Activated T-helper 2 cell treated with anti-CD3 and anti-CD28 coated beads, Interferon-gamma antibody, Interleukin-2, Interleukin-4, amounts not matched to agents 10 μg/mL and 5 μg/mL and 100 μg/mL, durations not matched to agents 14 hours and 24 hours and 36 hours (primary cell): ENCODE results near the gene CSGALNACT2. TPM values are rescaled to one million over a fixed set of nuclear protein-coding genes. Genes with fewer than 3 reads are reported as not detected.

Source experiments
- DNase-seq: peaks from one replicate; pipeline ENCODE4 v3.0.0; 2021; ENCODE audit warnings: low spot score
- H3K27ac Mint-ChIP-seq: one replicate; pipeline ENCODE4 v1.8.0; 2021; ENCODE audit warnings: mixed read lengths
- H3K27me3 Mint-ChIP-seq: one replicate; pipeline ENCODE4 v1.8.0; 2021; ENCODE audit warnings: low read depth, mixed read lengths
- H3K36me3 Mint-ChIP-seq: one replicate; pipeline ENCODE4 v1.8.0; 2021; ENCODE audit warnings: low read depth, mixed read lengths
- H3K4me1 Mint-ChIP-seq: one replicate; pipeline ENCODE4 v1.8.0; 2021; ENCODE audit warnings: low read depth, mixed read lengths
- H3K4me3 Mint-ChIP-seq: one replicate; pipeline ENCODE4 v1.8.0; 2021; ENCODE audit warnings: low read depth, mild to moderate bottlenecking, moderate library complexity, mixed read lengths
- H3K9me3 Mint-ChIP-seq: one replicate; pipeline ENCODE4 v1.8.0; 2021; ENCODE audit warnings: mixed read lengths
- intact Hi-C: fragments of 100-400 bp; cut with micrococcal nuclease; formaldehyde crosslinking; loops from one replicate; pipeline ENCODE4 v1.15.1; 2023
- total RNA-seq: library from RNA; stranded (reverse); gene quantifications from 2 replicates; pipeline ENCODE4 v1.2.3, GENCODE V29; 2022

The CSGALNACT2 gene
- total RNA-seq, 1 donor from 2014 or later = 25.2 TPM

GRCh38 chr10:43122096-43122495, 16.1 kb upstream of the CSGALNACT2 start:
- peak overlapping the region; percentile 88 for H3K27ac Mint-ChIP-seq

GRCh38 chr10:43122826-43123225, 15.4 kb upstream of the CSGALNACT2 start:
- intact Hi-C loops = loop anchor here (5.0 to 10.0 kb wide), 4 partner anchors 284 to 571 kb away; partner anchors contain the start of genes BMS1 and HNRNPF
- DNase-seq = no peak
- Mint-ChIP-seq H3K27ac (no peak overlapping the region), H3K4me1 (peaks cover 48% of the 10 kb centered on the region), H3K36me3 (no peaks in the 10 kb centered on the region), H3K27me3 (no peaks in the 10 kb centered on the region), H3K9me3 (no peaks in the 10 kb centered on the region), H3K4me3 (no peak overlapping the region)

More at GRCh38 chr10:43122096-43122495, 16.1 kb upstream of the CSGALNACT2 start:
- intact Hi-C loops = loop anchor here (5.0 to 10.0 kb wide), 4 partner anchors 285 to 570 kb away; partner anchors contain the start of genes BMS1 and HNRNPF
- no peak for DNase-seq
- Mint-ChIP-seq H3K36me3 (no peaks in the 10 kb centered on the region), H3K4me3 (no peak overlapping the region), H3K9me3 (no peaks in the 10 kb centered on the region), H3K27me3 (no peaks in the 10 kb centered on the region), H3K4me1 (peaks cover 40% of the 10 kb centered on the region)

- H3K9me3 Mint-ChIP-seq = no peaks in the 10 kb centered on the region
- H3K27me3 Mint-ChIP-seq = no peaks in the 10 kb centered on the region
- DNase-seq = no peak
- H3K27ac Mint-ChIP-seq = no peak overlapping the region
- H3K36me3 Mint-ChIP-seq = no peaks in the 10 kb centered on the region
- no peak overlapping the region for H3K4me3 Mint-ChIP-seq
- intact Hi-C loops = loop anchor here (5.0 to 10.0 kb wide), 4 partner anchors 284 to 571 kb away; partner anchors contain the start of genes BMS1 and HNRNPF
- peaks cover 55% of the 10 kb centered on the region for H3K4me1 Mint-ChIP-seq
These were observed 14.7 kb upstream of the CSGALNACT2 start for GRCh38 chr10:43123361-43124093.

- DNase-seq = no peak
- Mint-ChIP-seq H3K27me3 (no peaks in the 10 kb centered on the region), H3K4me1 (peaks cover 57% of the 10 kb centered on the region), H3K9me3 (no peaks in the 10 kb centered on the region), H3K27ac (no peak overlapping the region), H3K4me3 (no peak overlapping the region), H3K36me3 (no peaks in the 10 kb centered on the region)
- intact Hi-C loops = loop anchor here (5.0 to 10.0 kb wide), 4 partner anchors 283 to 572 kb away; partner anchors contain the start of genes BMS1 and HNRNPF
These were observed 14.1 kb upstream of the CSGALNACT2 start for GRCh38 chr10:43124094-43124521.

DNA sequence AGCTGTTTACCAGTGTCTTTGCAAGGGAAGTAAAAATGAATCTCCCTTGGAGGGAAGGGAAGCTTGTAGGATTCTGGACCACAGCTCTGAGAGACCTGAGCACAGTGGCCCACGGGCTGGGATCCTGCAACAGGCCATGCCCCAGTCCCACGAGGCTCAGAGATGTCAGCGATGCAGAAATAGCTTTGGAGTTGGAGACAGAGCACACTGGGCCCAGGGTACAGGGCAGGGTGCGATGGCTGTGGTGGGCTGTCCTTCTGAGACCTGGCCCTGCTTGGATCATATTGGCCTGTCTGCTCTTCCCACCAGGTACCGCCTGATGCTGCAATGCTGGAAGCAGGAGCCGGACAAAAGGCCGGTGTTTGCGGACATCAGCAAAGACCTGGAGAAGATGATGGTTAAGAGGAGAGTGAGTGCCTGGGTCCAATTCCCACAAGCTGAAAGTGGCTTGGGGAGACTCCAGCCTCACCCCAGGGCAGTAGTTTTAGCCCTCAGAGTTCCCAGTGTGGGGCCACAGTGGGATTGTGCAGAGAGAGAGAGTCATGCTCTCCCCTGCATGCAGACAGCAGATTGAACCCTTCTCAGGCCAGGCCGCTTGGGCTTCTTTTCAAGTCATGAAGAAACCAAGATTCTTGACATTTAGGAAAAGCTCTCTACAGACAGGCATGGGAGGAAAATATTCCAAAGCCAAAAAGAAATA, 13.5 kb upstream of the CSGALNACT2 start:
- Mint-ChIP-seq H3K36me3 (no peaks in the 10 kb centered on the region), H3K27me3 (no peaks in the 10 kb centered on the region), H3K9me3 (no peaks in the 10 kb centered on the region), H3K4me1 (peaks cover 63% of the 10 kb centered on the region), H3K27ac (no peak overlapping the region), H3K4me3 (no peak overlapping the region)
- no peak for DNase-seq
- intact Hi-C loops = loop anchor here (5.0 to 10.0 kb wide), 5 partner anchors 38 to 572 kb away; partner anchors contain the start of genes BMS1 and HNRNPF

GRCh38 chr10:43125274-43125845, 12.9 kb upstream of the CSGALNACT2 start:
- Mint-ChIP-seq H3K9me3 (no peaks in the 10 kb centered on the region), H3K27me3 (no peaks in the 10 kb centered on the region), H3K4me3 (no peak overlapping the region), H3K36me3 (no peaks in the 10 kb centered on the region), H3K4me1 (peaks cover 60% of the 10 kb centered on the region), H3K27ac (no peak overlapping the region)
- intact Hi-C loops = loop anchor here (5.0 to 10.0 kb wide), 2 partner anchors 37 to 469 kb away; no protein-coding TSS in a partner anchor
- DNase-seq = no peak

GRCh38 chr10:43125881-43126731, 12.1 kb upstream of the CSGALNACT2 start:
- DNase-seq = no peak
- H3K27ac Mint-ChIP-seq = no peak overlapping the region
- H3K4me1 Mint-ChIP-seq = peaks cover 54% of the 10 kb centered on the region
- no peaks in the 10 kb centered on the region for H3K9me3 Mint-ChIP-seq
- no peaks in the 10 kb centered on the region for H3K36me3 Mint-ChIP-seq
- no peak overlapping the region for H3K4me3 Mint-ChIP-seq
- intact Hi-C loops = loop anchor here (5.0 to 10.0 kb wide), 2 partner anchors 36 to 469 kb away; no protein-coding TSS in a partner anchor
- no peaks in the 10 kb centered on the region for H3K27me3 Mint-ChIP-seq

- H3K36me3 Mint-ChIP-seq = no peaks in the 10 kb centered on the region
- H3K27ac Mint-ChIP-seq = no peak overlapping the region
- no peak overlapping the region for H3K4me3 Mint-ChIP-seq
- H3K9me3 Mint-ChIP-seq = no peaks in the 10 kb centered on the region
- intact Hi-C loops = loop anchor here (5.0 to 10.0 kb wide), 2 partner anchors 35 to 468 kb away; no protein-coding TSS in a partner anchor
- peaks cover 51% of the 10 kb centered on the region for H3K4me1 Mint-ChIP-seq
- DNase-seq = no peak
- H3K27me3 Mint-ChIP-seq = no peaks in the 10 kb centered on the region
These were observed 11.4 kb upstream of the CSGALNACT2 start for GRCh38 chr10:43126759-43127424.

DNA sequence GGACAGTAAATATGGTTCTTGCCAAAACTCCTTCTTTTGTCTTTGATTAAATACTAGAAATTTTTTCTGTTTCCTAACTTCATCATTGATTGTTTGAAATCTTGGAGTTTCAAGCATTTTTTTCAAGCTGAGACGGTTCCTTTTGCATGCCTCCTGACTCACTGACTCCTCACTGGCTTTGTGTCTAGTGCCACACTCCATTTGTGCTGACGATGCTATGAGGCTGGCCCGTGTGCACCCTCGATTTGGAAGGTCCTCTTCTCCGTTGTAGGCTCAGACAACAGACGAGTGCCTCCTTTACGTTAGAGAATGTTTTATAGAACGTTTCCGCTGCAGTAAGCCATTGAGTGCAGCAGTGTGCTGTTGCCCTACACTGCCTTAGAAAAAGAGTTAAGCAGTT, 10.8 kb upstream of the CSGALNACT2 start:
- DNase-seq = no peak
- Mint-ChIP-seq H3K27ac (peak overlapping the region; percentile 6), H3K9me3 (no peaks in the 10 kb centered on the region), H3K4me3 (no peak overlapping the region), H3K36me3 (no peaks in the 10 kb centered on the region), H3K4me1 (peaks cover 46% of the 10 kb centered on the region), H3K27me3 (no peaks in the 10 kb centered on the region)
- intact Hi-C loops = loop anchor here (5.0 to 10.0 kb wide), 2 partner anchors 35 to 467 kb away; no protein-coding TSS in a partner anchor

DNA sequence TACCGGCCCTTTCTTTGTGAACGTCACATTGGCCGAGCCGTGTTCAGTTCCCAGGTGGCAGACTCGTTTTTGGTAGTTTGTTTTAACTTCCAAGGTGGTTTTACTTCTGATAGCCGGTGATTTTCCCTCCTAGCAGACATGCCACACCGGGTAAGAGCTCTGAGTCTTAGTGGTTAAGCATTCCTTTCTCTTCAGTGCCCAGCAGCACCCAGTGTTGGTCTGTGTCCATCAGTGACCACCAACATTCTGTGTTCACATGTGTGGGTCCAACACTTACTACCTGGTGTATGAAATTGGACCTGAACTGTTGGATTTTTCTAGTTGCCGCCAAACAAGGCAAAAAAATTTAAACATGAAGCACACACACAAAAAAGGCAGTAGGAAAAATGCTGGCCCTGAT, 9.9 kb upstream of the CSGALNACT2 start:
- H3K4me1 Mint-ChIP-seq = peaks cover 46% of the 10 kb centered on the region

DNA sequence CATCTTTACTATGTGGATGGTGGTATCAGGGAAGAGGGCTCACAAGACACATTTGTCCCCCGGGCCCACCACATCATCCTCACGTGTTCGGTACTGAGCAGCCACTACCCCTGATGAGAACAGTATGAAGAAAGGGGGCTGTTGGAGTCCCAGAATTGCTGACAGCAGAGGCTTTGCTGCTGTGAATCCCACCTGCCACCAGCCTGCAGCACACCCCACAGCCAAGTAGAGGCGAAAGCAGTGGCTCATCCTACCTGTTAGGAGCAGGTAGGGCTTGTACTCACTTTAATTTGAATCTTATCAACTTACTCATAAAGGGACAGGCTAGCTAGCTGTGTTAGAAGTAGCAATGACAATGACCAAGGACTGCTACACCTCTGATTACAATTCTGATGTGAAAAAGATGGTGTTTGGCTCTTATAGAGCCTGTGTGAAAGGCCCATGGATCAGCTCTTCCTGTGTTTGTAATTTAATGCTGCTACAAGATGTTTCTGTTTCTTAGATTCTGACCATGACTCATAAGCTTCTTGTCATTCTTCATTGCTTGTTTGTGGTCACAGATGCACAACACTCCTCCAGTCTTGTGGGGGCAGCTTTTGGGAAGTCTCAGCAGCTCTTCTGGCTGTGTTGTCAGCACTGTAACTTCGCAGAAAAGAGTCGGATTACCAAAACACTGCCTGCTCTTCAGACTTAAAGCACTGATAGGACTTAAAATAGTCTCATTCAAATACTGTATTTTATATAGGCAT, 9.1 kb upstream of the CSGALNACT2 start:
- Mint-ChIP-seq H3K27ac (peak overlapping the region; percentile 86), H3K4me3 (no peak overlapping the region), H3K4me1 (peaks cover 46% of the 10 kb centered on the region), H3K36me3 (no peaks in the 10 kb centered on the region), H3K27me3 (no peaks in the 10 kb centered on the region), H3K9me3 (no peaks in the 10 kb centered on the region)
- peak; percentile 32 for DNase-seq
- intact Hi-C loops = loop anchor here (1.0 to 10.0 kb wide), 4 partner anchors 8 to 466 kb away; partner anchors contain the start of gene CSGALNACT2

More for the DNA sequence above, 9.9 kb upstream of the CSGALNACT2 start:
- Mint-ChIP-seq H3K27me3 (no peaks in the 10 kb centered on the region), H3K36me3 (no peaks in the 10 kb centered on the region), H3K4me3 (no peak overlapping the region), H3K9me3 (no peaks in the 10 kb centered on the region), H3K27ac (peak overlapping the region; percentile 86)
- no peak for DNase-seq
- intact Hi-C loops = loop anchor here (5.0 to 10.0 kb wide), 2 partner anchors 34 to 466 kb away; no protein-coding TSS in a partner anchor
